ENCODE results near the gene ARL6IP6.

- TF ChIP-seq CTCF (IDR thresholded peaks at IDR 0.05; ENCODE audit: insufficient read depth, low read depth, low read length), result no peak
- TF ChIP-seq EZH2 (IDR thresholded peaks at IDR 0.05; ENCODE audit: insufficient read depth, low read length), result no peak
These were observed 39.6 kb upstream of the ARL6IP6 start for GRCh38 chr2:152678808-152679207.
